Esophagus muscularis mucosa (tissue), 3 donors: ENCODE data around the gene PYGM.

Source experiments
- CTCF ChIP-seq, 3 experiments: fragments of 200-600 bp in 2 of 3; fragments of 450-650 bp in 1 of 3; sonication (generic) in 2 of 3; IDR thresholded peaks; one replicate each; pipeline ENCODE4 v1.5.1; 2017 to 2019; ENCODE audit warnings: antibody characterized with exemption in 3 of 3, mild to moderate bottlenecking in 2 of 3, moderate library complexity in 1 of 3
- EP300 ChIP-seq: sonication (generic); formaldehyde crosslinking; IDR thresholded peaks from one replicate; pipeline ENCODE4 v1.6.1; 2017; ENCODE audit warnings: antibody characterized with exemption

- TF ChIP-seq CTCF (IDR thresholded peaks at IDR 0.05), result no peak
- no peak for TF ChIP-seq EP300
Observed at GRCh38 chr11:64772303-64773018, 12.7 kb upstream of the PYGM start.
